Stimulated activated CD8-positive, alpha-beta memory T cell treated with anti-CD3 and anti-CD28 coated beads, Interleukin-2, amount 100 ng/mL, for 48 hours (primary cell): ENCODE results near the gene EPHA5.

ENCODE experiments used
- DNase-seq, 2 donors: peaks; one replicate each; pipeline ENCODE4 v3.0.0-alpha.2; 2020; ENCODE audit warnings: low read depth in 2 of 2

EPHA5 gene

DNA sequence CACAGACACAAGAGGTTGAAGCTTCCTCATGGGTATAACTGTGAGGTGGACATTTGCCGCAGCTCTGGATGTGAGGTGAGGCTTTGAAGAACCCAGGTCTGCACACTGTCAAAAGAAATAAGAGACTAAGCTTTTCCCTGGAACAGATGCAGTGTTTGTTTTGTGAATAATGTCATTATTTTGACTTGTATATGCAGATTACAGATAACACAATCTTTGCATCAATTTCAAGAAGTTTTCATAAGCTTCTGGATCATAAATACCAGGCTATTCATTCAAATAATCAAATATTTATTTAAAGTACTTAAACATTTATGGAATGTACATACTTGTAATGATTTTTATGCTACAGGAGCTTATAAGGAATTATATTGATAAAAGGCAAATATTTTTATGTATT lies 174.8 kb downstream of the EPHA5 start:
- DNase-seq: no peak

DNA sequence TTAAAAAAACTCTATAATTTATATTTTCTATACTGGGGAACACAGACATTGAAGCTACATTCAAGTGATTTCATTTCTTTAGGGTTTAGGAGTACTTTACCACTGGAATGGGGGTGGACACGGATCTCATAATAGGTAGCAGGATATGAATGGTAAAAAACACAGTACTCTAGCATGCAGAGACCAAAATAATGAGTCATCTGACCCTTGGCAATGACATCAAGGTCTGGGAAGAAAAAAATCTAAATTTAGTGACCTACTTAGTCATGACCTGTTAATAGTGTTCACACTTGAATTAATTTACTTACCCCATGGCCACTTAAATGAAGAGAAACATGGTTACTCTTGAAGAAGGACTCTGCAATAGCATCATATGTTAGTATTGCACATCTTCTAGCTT lies 187.9 kb downstream of the EPHA5 start:
- no peak for DNase-seq

GRCh38 chr4:65472531-65472930 lies 197.8 kb downstream of the EPHA5 start:
- DNase-seq: no peak

DNA sequence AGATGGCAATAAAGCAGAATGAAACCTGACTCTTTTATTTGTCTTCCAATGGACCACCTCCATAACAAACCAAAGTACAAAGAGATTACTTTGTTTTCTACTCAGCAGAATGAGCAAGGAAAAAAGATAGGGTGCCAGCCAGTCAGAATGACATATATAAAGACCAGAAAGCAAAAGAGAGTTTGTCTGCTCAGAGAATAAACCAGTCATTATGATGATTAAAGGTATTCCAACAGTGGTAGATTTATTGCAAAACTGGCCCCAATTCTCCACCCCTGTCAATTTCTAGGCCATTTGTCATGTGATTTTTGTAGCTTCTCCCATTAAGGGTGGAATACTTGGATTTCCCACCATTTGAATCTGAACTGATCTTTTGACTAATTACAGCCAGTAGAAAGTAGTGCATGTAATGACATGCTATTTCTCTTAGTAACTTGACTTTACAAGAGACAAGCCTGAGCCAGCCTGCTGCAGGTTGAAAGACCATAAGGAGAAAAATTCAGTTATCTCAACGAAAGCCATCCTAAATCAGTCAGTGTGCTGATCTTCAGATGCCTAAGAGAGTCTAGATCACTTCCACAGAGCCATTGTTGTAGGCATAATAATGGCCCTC lies 203.1 kb downstream of the EPHA5 start:
- DNase-seq: no peak

DNA sequence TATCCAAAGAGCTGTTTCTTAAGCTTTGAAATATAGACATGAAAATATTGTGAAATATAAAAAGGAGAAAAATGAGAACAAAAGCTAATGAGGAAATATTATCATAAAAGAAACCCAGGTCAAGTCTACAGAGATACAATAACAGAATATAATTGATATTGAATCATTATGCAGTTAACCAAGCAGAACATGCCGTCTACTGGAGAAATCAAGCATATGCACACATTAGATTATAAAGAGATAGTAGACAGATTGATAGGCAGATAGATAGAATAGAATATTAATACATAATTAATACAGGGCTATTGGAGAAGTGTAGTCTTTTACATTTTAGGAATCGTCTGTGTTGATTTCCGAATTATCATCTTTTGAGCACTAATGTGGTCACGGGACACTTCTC lies 208.5 kb downstream of the EPHA5 start:
- no peak for DNase-seq

- no peak for DNase-seq
Observed at GRCh38 chr4:65457011-65457410, 213.3 kb downstream of the EPHA5 start.

GRCh38 chr4:65456579-65456978 lies 213.7 kb downstream of the EPHA5 start:
- DNase-seq: no peak

DNA sequence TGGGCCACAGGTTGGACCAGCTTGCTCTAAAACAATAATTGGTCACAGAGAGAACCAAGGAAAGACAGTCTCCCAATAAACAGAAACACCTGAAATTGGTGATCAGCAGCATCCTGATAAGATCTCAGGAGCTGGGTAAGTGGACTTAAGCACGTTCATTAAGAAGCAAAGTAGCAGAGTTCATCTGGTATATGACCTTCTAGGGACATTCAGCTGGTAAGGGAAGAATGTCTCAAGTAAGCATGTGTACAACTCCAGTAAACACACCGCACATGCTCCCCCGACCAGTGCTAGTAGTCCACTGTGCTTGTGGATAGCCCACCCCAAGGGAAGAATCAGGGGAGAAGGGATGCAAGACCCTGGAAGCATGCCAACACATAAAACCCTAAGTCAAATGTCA lies 216.9 kb downstream of the EPHA5 start:
- DNase-seq: no peak

GRCh38 chr4:65450899-65451298 lies 219.4 kb downstream of the EPHA5 start:
- DNase-seq: no peak

- no peak for DNase-seq
Observed at GRCh38 chr4:65437102-65437501, 233.2 kb downstream of the EPHA5 start.

DNA sequence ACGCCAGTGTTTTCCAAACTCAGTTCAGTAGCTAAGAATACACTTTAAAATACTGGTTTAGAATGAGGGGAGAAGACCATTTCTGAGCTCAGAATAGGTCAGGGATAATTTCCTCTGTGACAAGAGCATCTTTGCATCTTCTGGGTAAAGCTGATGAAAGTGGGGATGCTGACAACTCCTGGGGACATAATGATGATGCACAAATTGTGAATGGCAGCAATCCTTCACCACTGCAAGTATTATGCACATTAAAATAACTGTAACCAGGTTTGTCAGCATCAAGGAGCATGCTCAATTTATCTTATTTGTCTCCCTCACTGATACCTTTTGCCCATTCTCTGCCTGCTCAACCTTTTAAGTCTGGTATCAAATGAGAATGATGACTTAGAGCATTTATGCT lies 248.2 kb downstream of the EPHA5 start:
- no peak for DNase-seq

DNA sequence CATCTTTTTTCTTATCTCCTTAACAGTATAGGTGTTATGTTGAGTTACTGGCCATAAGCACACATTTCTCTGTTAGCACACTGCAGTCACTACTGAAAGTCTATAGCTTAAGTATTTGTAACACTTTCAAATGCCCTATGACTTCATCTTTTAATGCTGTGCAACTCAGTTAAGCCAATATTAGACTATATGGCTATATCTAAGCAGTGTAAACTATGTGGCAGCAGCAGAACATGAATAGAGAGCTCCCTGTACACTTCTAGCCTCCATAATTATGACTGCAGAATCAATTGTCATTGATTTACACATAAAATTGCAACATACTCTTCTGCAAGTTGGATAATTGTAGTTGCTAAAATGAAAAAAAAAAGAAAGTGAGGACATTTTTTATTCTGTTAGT lies 250.3 kb downstream of the EPHA5 start:
- no peak for DNase-seq

- DNase-seq: no peak
Observed at GRCh38 chr4:65416891-65417290, 253.4 kb downstream of the EPHA5 start.

DNA sequence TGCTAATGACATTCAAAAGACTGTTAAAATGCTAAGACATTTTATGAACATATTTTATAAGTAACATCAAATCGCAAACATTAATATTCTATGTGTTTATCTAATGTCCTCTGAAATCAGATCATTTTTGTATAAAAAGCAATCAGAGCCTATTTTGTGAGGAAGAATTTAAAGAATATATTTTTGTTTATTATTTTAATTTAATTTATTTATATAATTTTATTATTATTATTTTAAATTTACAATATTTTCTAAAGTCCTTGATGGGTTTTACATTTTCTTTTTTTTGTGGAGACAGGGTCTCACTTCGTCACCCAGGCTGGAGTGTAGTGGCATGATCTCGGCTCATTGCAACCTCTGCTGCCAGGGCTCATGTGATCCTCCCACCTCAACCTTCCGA lies 262.8 kb downstream of the EPHA5 start:
- DNase-seq: no peak

- no peak for DNase-seq
Observed at GRCh38 chr4:65401083-65401482, 269.2 kb downstream of the EPHA5 start.

DNA sequence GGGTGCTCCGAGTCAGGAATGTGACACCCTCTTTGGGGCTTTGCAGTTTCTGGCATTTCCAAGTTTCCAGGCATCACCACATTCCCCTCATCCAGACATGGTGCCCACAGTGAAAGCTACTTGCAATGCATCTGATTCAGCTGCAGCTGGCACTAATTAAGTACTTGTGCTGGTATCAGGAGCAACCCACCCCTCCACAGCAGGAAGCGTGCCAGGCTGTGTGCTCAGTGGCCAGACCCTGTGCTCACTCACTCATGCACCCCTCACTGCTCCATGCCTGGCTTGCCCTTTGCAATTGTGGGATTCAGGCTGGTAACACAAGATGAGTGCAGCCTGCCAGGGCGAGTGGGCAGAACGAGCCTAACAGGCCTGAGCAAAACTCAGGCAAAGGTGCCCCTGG lies 271.2 kb downstream of the EPHA5 start:
- no peak for DNase-seq

GRCh38 chr4:65393078-65393477 lies 277.2 kb downstream of the EPHA5 start:
- no peak for DNase-seq

GRCh38 chr4:65392488-65392887 lies 277.8 kb downstream of the EPHA5 start:
- DNase-seq: no peak

DNA sequence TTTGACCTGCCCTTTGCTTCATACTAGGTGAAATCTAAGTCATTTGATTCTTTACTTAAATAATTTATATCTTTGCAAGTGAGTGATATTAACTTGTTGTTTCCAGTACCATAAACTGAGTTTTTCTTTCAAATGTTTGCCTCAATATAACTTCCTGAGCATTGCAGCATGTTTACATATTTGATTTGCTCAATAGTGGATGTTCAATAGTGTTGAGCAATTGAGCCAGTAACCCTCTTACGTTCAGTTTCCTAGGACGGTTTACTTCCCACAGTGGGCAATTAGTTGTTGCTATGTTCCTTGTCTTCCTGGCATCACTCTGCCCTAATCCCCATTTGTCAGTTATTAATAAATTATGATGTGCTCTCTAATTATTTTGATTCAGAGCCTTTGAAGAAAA lies 278.5 kb downstream of the EPHA5 start:
- no peak for DNase-seq

GRCh38 chr4:65391382-65391781 lies 278.9 kb downstream of the EPHA5 start:
- no peak for DNase-seq

- no peak for DNase-seq
Observed at GRCh38 chr4:65386927-65387326, 283.4 kb downstream of the EPHA5 start.

- no peak for DNase-seq
Observed at GRCh38 chr4:65383589-65384305, 286.5 kb downstream of the EPHA5 start.

DNA sequence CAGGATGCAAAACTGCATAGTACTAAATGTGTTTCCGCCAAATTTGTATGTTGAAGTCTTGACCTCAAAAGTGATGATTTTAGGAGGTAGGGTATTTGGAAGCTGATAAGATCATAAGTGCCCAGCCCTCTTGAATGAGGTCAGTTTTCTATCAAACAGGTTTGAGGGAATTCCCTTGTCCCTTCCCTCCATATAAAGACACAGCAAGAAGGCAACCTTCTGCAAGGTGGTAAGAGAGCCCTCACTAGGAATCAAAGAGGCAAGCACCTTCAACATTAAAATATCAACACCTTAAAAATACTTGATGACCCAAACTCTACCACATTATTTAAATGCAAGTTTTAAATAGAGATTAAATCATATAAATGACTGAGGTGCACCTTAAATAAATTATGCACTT lies 288.6 kb downstream of the EPHA5 start:
- no peak for DNase-seq

GRCh38 chr4:65370709-65371108 lies 299.6 kb downstream of the EPHA5 start:
- DNase-seq: no peak
